ENCODE data around the gene SYT4. TPM values are rescaled to one million over a fixed set of nuclear protein-coding genes. Genes with fewer than 3 reads are reported as not detected.

The SYT4 gene
- total and polyA plus RNA-seq, 4 donors: 0.31 to 0.38 TPM; not detected in 2

- no peaks in the 10 kb centered on the region for H3K4me1 ChIP-seq (ENCODE audit: control insufficient read depth in 1 of 2, insufficient read depth in 2 of 2, low read length in 2 of 2)
- H3K9me3 ChIP-seq (ENCODE audit: control insufficient read depth, low read length): no peaks in the 10 kb centered on the region
- DNase-seq (no peak), ATAC-seq (ENCODE audit: low FRiP score) (no peak)
- H3K27ac ChIP-seq (ENCODE audit: low read depth in 1 of 2, low read length in 2 of 2): no peak overlapping the region
- H3K36me3 ChIP-seq (ENCODE audit: control insufficient read depth in 1 of 2, insufficient read depth in 2 of 2, low read length in 1 of 2): no peaks in the 10 kb centered on the region
- H3K27me3 ChIP-seq (ENCODE audit: control insufficient read depth in 1 of 2, insufficient read depth in 2 of 2, low read length in 1 of 2): no peaks in the 10 kb centered on the region
- intact Hi-C loops (cut with DNase I): loop anchor here in 1 of 2 donors (1.0 kb wide), 1 partner anchor 10 kb away; no protein-coding TSS in a partner anchor
- WGBS, 2 donors: 91 to 95% methylated on average over 1 of the region's 1 CpG
- no peak overlapping the region for H3K4me3 ChIP-seq (ENCODE audit: low read length in 2 of 2)
Measured at GRCh38 chr18:43248610-43249249, 28.6 kb downstream of the SYT4 start.

GRCh38 chr18:43247944-43248343, 29.3 kb downstream of the SYT4 start:
- Histone ChIP-seq H3K4me1 (ENCODE audit: control insufficient read depth in 1 of 2, insufficient read depth in 2 of 2, low read length in 2 of 2) (no peaks in the 10 kb centered on the region), H3K4me3 (ENCODE audit: low read length in 2 of 2) (no peak overlapping the region), H3K27me3 (ENCODE audit: control insufficient read depth in 1 of 2, insufficient read depth in 2 of 2, low read length in 1 of 2) (no peaks in the 10 kb centered on the region), H3K27ac (ENCODE audit: low read depth in 1 of 2, low read length in 2 of 2) (no peak overlapping the region), H3K9me3 (ENCODE audit: control insufficient read depth, low read length) (no peaks in the 10 kb centered on the region), H3K36me3 (ENCODE audit: control insufficient read depth in 1 of 2, insufficient read depth in 2 of 2, low read length in 1 of 2) (no peaks in the 10 kb centered on the region)
- WGBS, 2 donors: 91 to 93% methylated on average over 1 of the region's 1 CpG
- no peak for DNase-seq
- intact Hi-C loops (cut with DNase I): no loop called here
- no peak for ATAC-seq (ENCODE audit: low FRiP score)

DNA sequence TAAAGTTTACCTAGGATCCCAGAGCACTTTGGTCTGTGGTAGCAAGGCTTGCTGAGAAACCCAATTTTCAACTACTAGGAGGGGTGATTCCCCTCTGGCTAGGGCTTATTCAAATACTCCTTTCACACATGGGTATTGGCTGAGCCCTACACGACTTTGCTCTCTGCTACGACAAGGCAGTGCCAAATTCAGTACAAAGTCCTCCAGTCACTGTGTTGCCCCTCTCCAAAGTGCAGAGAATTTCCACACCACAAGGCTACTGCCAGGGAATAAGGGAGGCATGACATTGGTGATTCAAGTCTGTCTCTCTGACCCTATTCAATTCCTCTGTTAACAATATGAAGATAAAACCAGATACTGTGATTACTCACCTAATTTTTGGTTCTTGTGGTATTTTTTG, 38.9 kb downstream of the SYT4 start:
- DNase-seq (no peak), ATAC-seq (ENCODE audit: low FRiP score) (no peak)
- peaks cover 3% of the 10 kb centered on the region for H3K9me3 ChIP-seq (ENCODE audit: control insufficient read depth, low read length)
- intact Hi-C loops (cut with DNase I): no loop called here
- 77 to 82% methylated on average over 2 of the region's 2 CpGs for WGBS, 2 donors
- no peak overlapping the region for H3K4me3 ChIP-seq (ENCODE audit: low read length in 2 of 2)
- no peaks in the 10 kb centered on the region for H3K36me3 ChIP-seq (ENCODE audit: control insufficient read depth in 1 of 2, insufficient read depth in 2 of 2, low read length in 1 of 2)
- peaks cover 0 to 2% of the 10 kb centered on the region in 2 donors for H3K27me3 ChIP-seq (ENCODE audit: control insufficient read depth in 1 of 2, insufficient read depth in 2 of 2, low read length in 1 of 2)
- H3K27ac ChIP-seq (ENCODE audit: low read depth in 1 of 2, low read length in 2 of 2): no peak overlapping the region
- no peaks in the 10 kb centered on the region for H3K4me1 ChIP-seq (ENCODE audit: control insufficient read depth in 1 of 2, insufficient read depth in 2 of 2, low read length in 2 of 2)

DNA sequence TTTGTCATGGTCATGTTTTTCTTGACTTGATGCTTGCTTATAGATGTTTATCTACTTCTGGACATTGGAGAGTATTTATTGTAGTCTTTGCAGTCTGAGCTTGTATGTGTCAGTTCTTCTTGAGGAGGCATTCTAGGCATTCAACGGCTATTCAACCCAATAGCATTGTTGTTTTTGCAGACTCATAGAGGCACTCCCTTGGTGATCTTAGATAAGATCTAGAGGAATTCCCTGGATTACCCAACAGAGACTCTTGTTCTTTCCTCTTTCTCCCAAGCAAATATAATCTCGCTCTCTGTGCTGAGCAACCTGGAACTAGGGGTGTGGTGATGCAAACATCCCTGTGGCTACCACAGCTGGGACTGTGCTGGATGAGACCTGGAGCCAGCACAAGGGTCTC, 40.4 kb downstream of the SYT4 start:
- WGBS, 2 donors: 23 to 24% methylated on average over 2 of the region's 2 CpGs
- Histone ChIP-seq H3K4me1 (ENCODE audit: control insufficient read depth in 1 of 2, insufficient read depth in 2 of 2, low read length in 2 of 2) (no peaks in the 10 kb centered on the region), H3K36me3 (ENCODE audit: control insufficient read depth in 1 of 2, insufficient read depth in 2 of 2, low read length in 1 of 2) (no peaks in the 10 kb centered on the region), H3K4me3 (ENCODE audit: low read length in 2 of 2) (no peak overlapping the region), H3K27me3 (ENCODE audit: control insufficient read depth in 1 of 2, insufficient read depth in 2 of 2, low read length in 1 of 2) (peaks cover 0 to 2% of the 10 kb centered on the region in 2 donors), H3K9me3 (ENCODE audit: control insufficient read depth, low read length) (peaks cover 3% of the 10 kb centered on the region), H3K27ac (ENCODE audit: low read depth in 1 of 2, low read length in 2 of 2) (no peak overlapping the region)
- intact Hi-C loops (cut with DNase I): no loop called here
- DNase-seq: no peak
- ATAC-seq (ENCODE audit: low FRiP score): no peak

DNA sequence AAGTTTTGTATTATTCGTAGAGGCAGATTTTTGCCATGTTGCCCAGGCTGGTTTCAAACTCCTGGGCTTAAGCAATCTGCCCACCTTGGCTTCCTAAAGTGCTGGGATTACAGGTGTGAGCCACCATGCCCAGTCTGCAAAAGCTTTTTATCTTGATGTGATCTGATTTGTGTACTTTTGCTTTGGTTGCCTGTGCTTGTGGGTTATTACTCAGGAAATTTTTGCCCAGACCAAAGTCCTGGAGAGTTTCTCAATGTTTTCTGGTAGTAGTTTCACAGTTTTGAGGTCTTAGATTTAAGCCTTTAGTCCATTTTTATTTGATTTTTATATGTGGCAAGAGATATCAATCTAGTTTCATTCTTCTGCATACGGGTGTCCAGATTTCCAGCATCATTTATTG, 42.4 kb downstream of the SYT4 start:
- Histone ChIP-seq H3K36me3 (ENCODE audit: control insufficient read depth in 1 of 2, insufficient read depth in 2 of 2, low read length in 1 of 2) (no peaks in the 10 kb centered on the region), H3K4me3 (ENCODE audit: low read length in 2 of 2) (no peak overlapping the region), H3K4me1 (ENCODE audit: control insufficient read depth in 1 of 2, insufficient read depth in 2 of 2, low read length in 2 of 2) (no peaks in the 10 kb centered on the region), H3K27ac (ENCODE audit: low read depth in 1 of 2, low read length in 2 of 2) (no peak overlapping the region), H3K27me3 (ENCODE audit: control insufficient read depth in 1 of 2, insufficient read depth in 2 of 2, low read length in 1 of 2) (peaks cover 0 to 2% of the 10 kb centered on the region in 2 donors), H3K9me3 (ENCODE audit: control insufficient read depth, low read length) (peaks cover 3% of the 10 kb centered on the region)
- ATAC-seq (ENCODE audit: low FRiP score) (no peak), DNase-seq (no peak)
- WGBS, 2 donors: 82 to 85% methylated on average over 2 of the region's 2 CpGs
- intact Hi-C loops (cut with DNase I): no loop called here

DNA sequence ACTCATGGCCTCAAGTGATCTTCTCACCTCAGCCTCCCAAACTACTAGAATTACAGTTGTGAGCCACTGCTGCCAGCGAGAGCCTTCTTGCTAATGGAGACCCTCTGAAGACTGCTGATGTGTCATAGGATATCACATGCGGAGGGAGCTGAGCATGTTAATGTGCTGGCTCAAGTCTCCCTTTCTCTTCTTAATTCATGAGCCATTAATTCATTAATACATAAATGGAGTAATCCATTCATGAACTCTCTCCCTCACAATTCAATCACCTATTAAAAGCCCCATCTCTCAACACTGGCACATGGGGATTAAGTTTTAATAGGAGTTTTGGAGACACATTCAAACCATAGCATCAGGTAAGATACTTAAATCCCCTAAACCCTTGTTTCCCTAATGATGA, 54.8 kb downstream of the SYT4 start:
- 90 to 94% methylated on average over 2 of the region's 2 CpGs for WGBS, 2 donors
- H3K4me1 ChIP-seq (ENCODE audit: control insufficient read depth in 1 of 2, insufficient read depth in 2 of 2, low read length in 2 of 2): no peaks in the 10 kb centered on the region
- H3K4me3 ChIP-seq (ENCODE audit: low read length in 2 of 2): no peak overlapping the region
- DNase-seq: no peak
- H3K27me3 ChIP-seq (ENCODE audit: control insufficient read depth in 1 of 2, insufficient read depth in 2 of 2, low read length in 1 of 2): no peaks in the 10 kb centered on the region
- no peak for ATAC-seq (ENCODE audit: low FRiP score)
- intact Hi-C loops (cut with DNase I): no loop called here
- H3K9me3 ChIP-seq (ENCODE audit: control insufficient read depth, low read length): no peaks in the 10 kb centered on the region
- H3K36me3 ChIP-seq (ENCODE audit: control insufficient read depth in 1 of 2, insufficient read depth in 2 of 2, low read length in 1 of 2): no peaks in the 10 kb centered on the region
- H3K27ac ChIP-seq (ENCODE audit: low read depth in 1 of 2, low read length in 2 of 2): no peak overlapping the region

DNA sequence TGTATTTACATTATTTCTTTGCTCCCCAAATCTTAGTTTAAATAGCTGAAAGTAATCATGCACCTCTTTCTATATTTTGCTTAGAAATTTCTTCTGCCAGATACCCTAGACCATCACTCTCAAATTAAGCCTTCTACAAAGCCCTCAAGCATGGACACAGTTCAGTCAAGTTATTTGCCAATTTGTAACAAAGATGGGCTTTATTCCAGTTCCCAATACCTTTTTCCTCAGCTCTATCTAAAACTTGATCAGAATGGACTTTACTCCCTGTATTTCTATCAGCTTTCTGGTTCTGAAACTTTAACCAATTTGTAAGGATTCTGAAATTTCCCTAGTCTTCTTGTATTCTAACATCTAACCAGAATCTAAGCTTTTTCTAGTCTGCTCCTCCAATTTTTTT, 56.6 kb downstream of the SYT4 start:
- no peak overlapping the region for H3K27ac ChIP-seq (ENCODE audit: low read depth in 1 of 2, low read length in 2 of 2)
- H3K4me1 ChIP-seq (ENCODE audit: control insufficient read depth in 1 of 2, insufficient read depth in 2 of 2, low read length in 2 of 2): no peaks in the 10 kb centered on the region
- no peak for DNase-seq
- no peaks in the 10 kb centered on the region for H3K9me3 ChIP-seq (ENCODE audit: control insufficient read depth, low read length)
- intact Hi-C loops (cut with DNase I): no loop called here
- H3K36me3 ChIP-seq (ENCODE audit: control insufficient read depth in 1 of 2, insufficient read depth in 2 of 2, low read length in 1 of 2): no peaks in the 10 kb centered on the region
- no peaks in the 10 kb centered on the region for H3K27me3 ChIP-seq (ENCODE audit: control insufficient read depth in 1 of 2, insufficient read depth in 2 of 2, low read length in 1 of 2)
- no peak overlapping the region for H3K4me3 ChIP-seq (ENCODE audit: low read length in 2 of 2)
- ATAC-seq (ENCODE audit: low FRiP score): no peak

Other genes starting within 250 kb of the SYT4 start
- not detected for gene RIT2, start 161.8 kb downstream of the SYT4 start, total RNA-seq
- gene RIT2, start 161.8 kb downstream of the SYT4 start, polyA plus RNA-seq: 1 to 10 TPM in 1 of 2 donors, not detected in 1; 2.9 TPM

Measured in aorta (tissue), 5 donors.